HepG2 (cell line): ENCODE data around the gene LZTS2. TPM values are rescaled to one million over a fixed set of nuclear protein-coding genes. Genes with fewer than 3 reads are reported as not detected.

Experiments
- ERF ChIP-seq: IDR thresholded peaks from 2 replicates; pipeline ENCODE4 v1.6.1; 2018; ENCODE audit warnings: missing biosample characterization, missing genetic modification reagents
- FUBP1 ChIP-seq: sonication (generic); formaldehyde crosslinking; IDR thresholded peaks from 2 replicates; pipeline ENCODE4 v1.5.1; 2020; ENCODE audit warnings: missing genetic modification reagents, mild to moderate bottlenecking, borderline replicate concordance
- HINFP ChIP-seq: sonication (generic); formaldehyde crosslinking; IDR thresholded peaks from 2 replicates; pipeline ENCODE4 v1.4.0; 2020; ENCODE audit warnings: low read depth, mild to moderate bottlenecking, missing genetic modification reagents
- HNF1A ChIP-seq, 2 experiments: sonication (generic) in 1 of 2; formaldehyde crosslinking in 1 of 2; IDR thresholded peaks; 2 replicates each; pipeline versions ENCODE4 v1.4.0 to v1.6.1; 2016 to 2020; ENCODE audit warnings: borderline replicate concordance in 1 of 2, low read depth in 1 of 2, mild to moderate bottlenecking in 1 of 2, missing genetic modification reagents in 1 of 2
- SAFB2 ChIP-seq: sonication (generic); formaldehyde crosslinking; IDR thresholded peaks from 2 replicates; pipeline ENCODE4 v1.5.1; 2020; ENCODE audit warnings: missing genetic modification reagents, low read depth, mild to moderate bottlenecking, borderline replicate concordance
- TGIF2 ChIP-seq: IDR thresholded peaks from 2 replicates; pipeline ENCODE4 v1.6.1; 2016; ENCODE audit warnings: control low read depth, missing compliant biosample characterization
- polyA plus RNA-seq, 8 experiments: library from polyadenylated mRNA; depleted of rRNA in 3 of 8; stranded (reverse) in 7 of 8; unstranded in 1 of 8; fragments of >200 nt; fragmentation: Illumina TruSeq in 4 of 8; extraction: Trizol in 4 of 8; gene quantifications; 2 replicates each; pipeline versions ENCODE4 v1.2.1 to v1.2.3, GENCODE V29; 2011 to 2016; ENCODE audit warnings: low read depth in 4 of 8, missing spikeins in 1 of 8, mixed read lengths in 1 of 8; ENCODE audit not compliant: insufficient read depth in 1 of 8
- total RNA-seq, 5 experiments: library from RNA; depleted of rRNA; stranded (reverse); fragments of >200 nt; fragmentation: Illumina TruSeq; extraction: Trizol; gene quantifications; 2 replicates each; pipeline ENCODE4 v1.2.3, GENCODE V29; 2016; ENCODE audit warnings: low read depth in 1 of 5
- TF ChIP-seq, protein P1 (sequence below): sonication (generic); formaldehyde crosslinking; IDR thresholded peaks from 2 replicates; pipeline ENCODE4 v1.5.0; 2020; ENCODE audit warnings: mild to moderate bottlenecking, missing genetic modification reagents, borderline replicate concordance
- TF ChIP-seq, protein P2 (sequence below): sonication (generic); formaldehyde crosslinking; IDR thresholded peaks from 2 replicates; pipeline ENCODE4 v1.8.1; 2023; ENCODE audit warnings: mild to moderate bottlenecking, missing genetic modification reagents

LZTS2 gene
- total and polyA plus RNA-seq, 2 of the 13 experiments (the other 11 are each of a cell fraction or from before 2014, with no cell fraction given): 43.6 to 65.6 TPM

DNA sequence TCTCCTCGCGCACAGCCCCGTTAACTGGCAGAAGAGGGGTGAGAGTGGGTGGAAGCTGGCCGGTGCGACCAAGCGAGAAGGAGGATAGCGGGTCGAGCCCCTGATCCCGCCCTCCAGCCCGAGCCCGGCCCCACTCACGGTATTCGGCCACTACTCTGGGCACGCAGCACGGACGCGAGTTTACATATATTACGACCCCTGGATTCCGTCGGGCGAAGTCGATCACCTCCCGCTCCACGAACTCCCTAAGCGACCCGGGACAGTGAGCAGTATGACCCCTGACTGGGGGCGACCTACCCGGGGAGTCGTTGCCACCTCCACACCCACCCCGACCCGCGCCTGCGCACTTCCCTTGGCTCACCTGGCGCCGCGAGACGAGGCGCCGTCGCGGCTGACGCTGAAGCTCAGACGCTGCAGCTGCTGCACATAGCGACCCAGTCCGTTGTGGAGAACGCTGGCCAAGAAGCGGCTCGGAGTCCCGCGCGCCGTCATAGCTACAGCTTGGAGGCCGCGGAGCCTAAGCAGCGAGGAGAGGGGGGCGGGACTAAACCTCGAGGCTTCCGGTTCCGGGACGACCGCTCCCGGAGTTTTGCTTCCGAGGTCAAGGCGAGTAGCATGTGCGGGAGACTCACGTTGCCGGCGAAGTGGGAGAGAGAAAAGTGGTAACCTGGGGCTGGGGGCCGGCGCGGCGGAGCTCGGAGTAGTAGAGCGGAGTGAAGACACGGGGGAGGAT, 12.5 kb upstream of the LZTS2 start, which contains the start of the genes MRPL43 and TWNK (continued):
- TF ChIP-seq HNF1A (IDR thresholded peaks at IDR 0.05; ENCODE audit: low read depth): no peak
- peak; percentile 71; the same call in 1 of the 2 replicates for TF ChIP-seq HNF1A (CRISPR knock-in tag; IDR thresholded peaks at IDR 0.05; ENCODE audit: borderline replicate concordance)
- peak; percentile 66 for TF ChIP-seq SAFB2
- 0 out of 2 replicates have a peak, but pooled peaks have one; percentile 55 for TF ChIP-seq FUBP1 (CRISPR knock-in tag)
- peak; percentile 42 for TF ChIP-seq ERF (CRISPR knock-in tag)
- 0 out of 2 replicates have a peak, but pooled peaks have one; percentile 41 for TF ChIP-seq HINFP (CRISPR knock-in tag)
- peak; percentile 56; the same call in 1 of the 2 replicates for TF ChIP-seq TGIF2 (CRISPR knock-in tag)
- TF ChIP-seq, protein P1, sequence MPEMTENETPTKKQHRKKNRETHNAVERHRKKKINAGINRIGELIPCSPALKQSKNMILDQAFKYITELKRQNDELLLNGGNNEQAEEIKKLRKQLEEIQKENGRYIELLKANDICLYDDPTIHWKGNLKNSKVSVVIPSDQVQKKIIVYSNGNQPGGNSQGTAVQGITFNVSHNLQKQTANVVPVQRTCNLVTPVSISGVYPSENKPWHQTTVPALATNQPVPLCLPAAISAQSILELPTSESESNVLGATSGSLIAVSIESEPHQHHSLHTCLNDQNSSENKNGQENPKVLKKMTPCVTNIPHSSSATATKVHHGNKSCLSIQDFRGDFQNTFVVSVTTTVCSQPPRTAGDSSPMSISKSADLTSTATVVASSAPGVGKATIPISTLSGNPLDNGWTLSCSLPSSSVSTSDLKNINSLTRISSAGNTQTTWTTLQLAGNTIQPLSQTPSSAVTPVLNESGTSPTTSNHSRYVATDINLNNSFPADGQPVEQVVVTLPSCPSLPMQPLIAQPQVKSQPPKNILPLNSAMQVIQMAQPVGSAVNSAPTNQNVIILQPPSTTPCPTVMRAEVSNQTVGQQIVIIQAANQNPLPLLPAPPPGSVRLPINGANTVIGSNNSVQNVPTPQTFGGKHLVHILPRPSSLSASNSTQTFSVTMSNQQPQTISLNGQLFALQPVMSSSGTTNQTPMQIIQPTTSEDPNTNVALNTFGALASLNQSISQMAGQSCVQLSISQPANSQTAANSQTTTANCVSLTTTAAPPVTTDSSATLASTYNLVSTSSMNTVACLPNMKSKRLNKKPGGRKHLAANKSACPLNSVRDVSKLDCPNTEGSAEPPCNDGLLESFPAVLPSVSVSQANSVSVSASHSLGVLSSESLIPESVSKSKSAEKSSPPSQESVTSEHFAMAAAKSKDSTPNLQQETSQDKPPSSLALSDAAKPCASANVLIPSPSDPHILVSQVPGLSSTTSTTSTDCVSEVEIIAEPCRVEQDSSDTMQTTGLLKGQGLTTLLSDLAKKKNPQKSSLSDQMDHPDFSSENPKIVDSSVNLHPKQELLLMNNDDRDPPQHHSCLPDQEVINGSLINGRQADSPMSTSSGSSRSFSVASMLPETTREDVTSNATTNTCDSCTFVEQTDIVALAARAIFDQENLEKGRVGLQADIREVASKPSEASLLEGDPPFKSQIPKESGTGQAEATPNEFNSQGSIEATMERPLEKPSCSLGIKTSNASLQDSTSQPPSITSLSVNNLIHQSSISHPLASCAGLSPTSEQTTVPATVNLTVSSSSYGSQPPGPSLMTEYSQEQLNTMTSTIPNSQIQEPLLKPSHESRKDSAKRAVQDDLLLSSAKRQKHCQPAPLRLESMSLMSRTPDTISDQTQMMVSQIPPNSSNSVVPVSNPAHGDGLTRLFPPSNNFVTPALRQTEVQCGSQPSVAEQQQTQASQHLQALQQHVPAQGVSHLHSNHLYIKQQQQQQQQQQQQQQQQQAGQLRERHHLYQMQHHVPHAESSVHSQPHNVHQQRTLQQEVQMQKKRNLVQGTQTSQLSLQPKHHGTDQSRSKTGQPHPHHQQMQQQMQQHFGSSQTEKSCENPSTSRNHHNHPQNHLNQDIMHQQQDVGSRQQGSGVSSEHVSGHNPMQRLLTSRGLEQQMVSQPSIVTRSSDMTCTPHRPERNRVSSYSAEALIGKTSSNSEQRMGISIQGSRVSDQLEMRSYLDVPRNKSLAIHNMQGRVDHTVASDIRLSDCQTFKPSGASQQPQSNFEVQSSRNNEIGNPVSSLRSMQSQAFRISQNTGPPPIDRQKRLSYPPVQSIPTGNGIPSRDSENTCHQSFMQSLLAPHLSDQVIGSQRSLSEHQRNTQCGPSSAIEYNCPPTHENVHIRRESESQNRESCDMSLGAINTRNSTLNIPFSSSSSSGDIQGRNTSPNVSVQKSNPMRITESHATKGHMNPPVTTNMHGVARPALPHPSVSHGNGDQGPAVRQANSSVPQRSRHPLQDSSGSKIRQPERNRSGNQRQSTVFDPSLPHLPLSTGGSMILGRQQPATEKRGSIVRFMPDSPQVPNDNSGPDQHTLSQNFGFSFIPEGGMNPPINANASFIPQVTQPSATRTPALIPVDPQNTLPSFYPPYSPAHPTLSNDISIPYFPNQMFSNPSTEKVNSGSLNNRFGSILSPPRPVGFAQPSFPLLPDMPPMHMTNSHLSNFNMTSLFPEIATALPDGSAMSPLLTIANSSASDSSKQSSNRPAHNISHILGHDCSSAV: no peak
- TF ChIP-seq, protein P2, sequence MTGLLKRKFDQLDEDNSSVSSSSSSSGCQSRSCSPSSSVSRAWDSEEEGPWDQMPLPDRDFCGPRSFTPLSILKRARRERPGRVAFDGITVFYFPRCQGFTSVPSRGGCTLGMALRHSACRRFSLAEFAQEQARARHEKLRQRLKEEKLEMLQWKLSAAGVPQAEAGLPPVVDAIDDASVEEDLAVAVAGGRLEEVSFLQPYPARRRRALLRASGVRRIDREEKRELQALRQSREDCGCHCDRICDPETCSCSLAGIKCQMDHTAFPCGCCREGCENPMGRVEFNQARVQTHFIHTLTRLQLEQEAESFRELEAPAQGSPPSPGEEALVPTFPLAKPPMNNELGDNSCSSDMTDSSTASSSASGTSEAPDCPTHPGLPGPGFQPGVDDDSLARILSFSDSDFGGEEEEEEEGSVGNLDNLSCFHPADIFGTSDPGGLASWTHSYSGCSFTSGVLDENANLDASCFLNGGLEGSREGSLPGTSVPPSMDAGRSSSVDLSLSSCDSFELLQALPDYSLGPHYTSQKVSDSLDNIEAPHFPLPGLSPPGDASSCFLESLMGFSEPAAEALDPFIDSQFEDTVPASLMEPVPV (CRISPR knock-in tag): peak; percentile 90; the same call in 1 of the 2 replicates
